ENCODE data around the gene G6PC1.
"Not testable (repeated sequence)": the region's sequence is repeated elsewhere in the genome, so short reads cannot be mapped to it uniquely, and the experiment has no call there.

Gene G6PC1

GRCh38 chr17:42904110-42904469 is 3.5 kb downstream of the G6PC1 start:
- no peak for FAIRE-seq

DNA sequence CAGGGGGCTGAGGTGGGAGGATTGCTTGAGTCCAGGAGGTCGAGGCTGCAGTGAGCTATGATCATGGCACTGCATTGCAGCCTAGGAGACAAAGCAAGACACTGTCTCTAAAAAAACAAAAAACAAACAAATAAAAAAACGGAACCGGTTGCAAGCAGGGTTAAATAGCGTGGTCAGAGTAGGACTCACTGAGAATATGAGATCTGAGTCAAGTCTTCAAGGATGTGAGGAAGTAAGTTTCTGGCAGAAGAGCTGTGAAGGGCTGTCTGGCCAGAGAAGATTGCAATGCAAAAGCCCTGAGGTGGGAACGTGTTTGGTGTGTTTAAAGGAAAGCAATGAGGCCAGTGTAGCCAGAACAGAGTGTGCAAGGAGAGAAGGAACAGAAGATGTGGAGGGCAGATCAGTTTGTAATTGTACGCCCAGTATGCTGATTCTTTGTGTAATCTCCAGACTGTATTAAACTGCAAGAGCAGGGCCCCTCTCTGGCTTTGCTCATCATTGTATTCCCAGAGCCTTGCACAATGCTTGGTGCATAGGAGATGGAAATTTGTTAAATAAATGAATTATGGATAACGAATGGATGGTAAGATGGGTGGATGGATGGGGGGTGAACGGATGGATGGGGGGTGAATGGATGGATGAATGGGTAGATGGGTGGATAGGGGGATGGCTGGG is 6.3 kb downstream of the G6PC1 start:
- no peak for FAIRE-seq

- no peak for FAIRE-seq
Measured at GRCh38 chr17:42908872-42909700, 8.5 kb downstream of the G6PC1 start.

DNA sequence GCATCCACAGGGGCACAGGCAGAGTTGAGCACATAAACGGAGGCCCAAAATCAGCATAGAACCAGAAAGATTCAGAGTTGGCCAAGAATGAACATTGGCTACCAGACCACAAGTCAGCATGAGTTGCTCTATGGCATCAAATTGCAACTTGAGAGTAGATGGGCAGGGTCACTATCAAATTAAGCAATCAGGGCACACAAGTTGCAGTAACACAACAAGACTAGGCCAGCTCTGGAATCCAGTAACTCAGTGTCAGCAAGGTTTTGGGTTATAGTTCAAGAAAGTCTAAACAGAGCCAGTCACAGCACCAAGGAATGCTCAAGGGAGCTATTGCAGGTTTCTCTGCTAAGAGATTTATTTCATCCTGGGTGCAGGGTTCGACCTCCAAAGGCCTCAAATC is 12.9 kb downstream of the G6PC1 start:
- FAIRE-seq, result no peak

- FAIRE-seq, result no peak
Measured at GRCh38 chr17:42913981-42914617, 13.5 kb downstream of the G6PC1 start.

DNA sequence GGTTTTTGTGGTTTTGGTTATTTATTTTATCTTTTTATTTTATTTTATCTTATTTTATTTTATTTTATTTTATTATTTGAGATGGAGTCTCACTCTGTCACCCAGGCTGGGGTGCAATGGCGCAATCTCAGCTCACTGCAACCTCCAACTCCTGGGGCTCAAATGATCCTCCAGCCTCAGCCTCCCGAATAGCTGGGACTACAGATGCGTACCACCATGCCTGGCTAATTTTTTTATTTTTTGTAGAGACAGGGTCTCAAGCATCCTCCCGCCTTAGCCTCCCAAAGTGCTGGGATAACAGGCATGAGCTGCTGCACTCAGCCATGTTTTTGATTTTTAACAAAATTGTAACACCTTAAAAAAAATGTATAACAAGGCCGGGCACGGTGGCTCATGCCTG is 14.7 kb downstream of the G6PC1 start:
- not testable (repeated sequence) for FAIRE-seq

DNA sequence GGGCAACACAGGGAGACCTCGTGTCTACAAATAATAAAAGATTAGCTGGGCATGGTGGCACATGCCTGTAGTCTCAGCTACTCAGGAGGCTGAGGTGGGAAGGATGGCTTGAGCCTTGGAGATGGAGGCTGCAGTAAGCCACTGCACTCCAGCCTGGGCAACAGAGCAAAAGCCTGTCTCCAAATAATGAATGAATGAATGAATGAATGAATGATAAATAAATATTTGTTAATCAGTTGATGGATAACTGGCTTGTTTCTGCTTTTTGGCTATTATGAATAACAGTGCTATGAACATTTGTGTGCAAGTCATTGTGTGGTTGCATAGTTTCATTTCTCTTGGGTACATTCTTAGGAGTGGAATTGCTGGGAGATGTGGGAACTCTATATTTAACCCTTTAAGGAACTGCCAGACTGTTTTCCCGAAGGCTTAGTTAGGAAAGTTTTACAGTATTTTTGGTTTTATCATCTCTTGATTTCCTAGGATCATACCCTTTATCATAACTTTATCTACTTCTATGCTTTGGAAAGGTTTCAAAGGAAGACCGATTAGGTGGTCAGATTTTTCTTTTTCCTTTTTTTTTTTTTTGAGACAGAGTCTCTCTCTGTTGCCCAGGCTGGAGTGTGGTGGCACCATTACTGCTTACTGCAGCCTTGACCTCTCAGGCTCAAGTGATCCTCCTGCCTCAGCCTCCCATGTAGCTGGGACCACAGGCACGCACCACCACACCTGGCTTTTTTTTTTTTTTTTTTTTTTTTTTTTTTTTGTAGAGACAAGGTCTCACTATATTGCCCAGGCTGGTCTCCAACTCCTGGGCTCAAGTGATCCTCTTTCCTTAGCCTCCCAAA is 16.0 kb downstream of the G6PC1 start:
- not testable (repeated sequence) for FAIRE-seq

DNA sequence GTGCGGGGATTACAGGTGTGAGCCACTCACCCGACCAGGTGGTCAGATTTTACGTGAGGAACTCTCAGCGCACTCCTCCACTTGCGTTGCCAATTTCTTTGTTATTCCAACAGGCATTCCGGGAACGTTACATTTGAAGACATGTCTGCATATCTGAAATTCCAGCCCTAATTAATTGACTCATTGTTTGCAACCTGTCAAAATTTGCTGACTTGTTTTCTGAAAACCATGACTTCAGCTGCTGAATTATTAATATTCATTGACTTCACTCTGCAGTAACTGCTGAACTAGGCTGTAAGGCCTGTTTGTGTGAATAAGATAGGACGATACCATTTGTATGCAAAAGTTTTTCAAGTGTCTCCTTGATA is 16.6 kb downstream of the G6PC1 start:
- no peak for FAIRE-seq

DNA sequence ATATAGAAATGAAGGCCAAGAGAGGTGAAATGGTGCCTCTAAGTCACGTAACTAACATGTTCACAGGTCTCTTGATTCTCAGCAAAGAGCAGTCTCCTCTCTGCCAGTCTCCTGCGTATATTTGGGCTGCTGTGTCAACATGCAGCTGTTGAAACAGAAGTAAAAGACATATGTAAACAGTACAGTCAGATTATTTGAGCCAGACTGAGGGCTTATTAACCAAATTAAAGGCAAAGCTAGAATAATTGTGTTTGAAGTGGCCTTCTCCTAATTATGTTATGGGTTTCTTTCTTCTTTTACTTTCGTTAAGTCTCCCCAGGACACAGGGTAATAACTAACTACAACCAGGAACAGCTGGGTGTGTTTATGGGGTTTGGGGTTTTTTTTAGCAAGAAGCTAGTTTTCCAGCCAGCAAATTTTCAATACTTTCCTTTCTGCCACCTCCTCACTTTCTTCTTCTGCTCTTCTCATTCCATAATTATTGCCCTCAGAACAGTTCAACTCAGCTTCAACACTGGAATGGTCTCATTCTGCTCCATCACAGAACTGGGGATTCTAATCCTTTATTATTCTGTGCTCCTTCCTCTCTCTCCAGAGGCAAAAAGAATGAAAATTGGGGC is 18.4 kb downstream of the G6PC1 start:
- no peak for FAIRE-seq

- not testable (repeated sequence) for FAIRE-seq
Measured at GRCh38 chr17:42919522-42920077, 19.0 kb downstream of the G6PC1 start.

DNA sequence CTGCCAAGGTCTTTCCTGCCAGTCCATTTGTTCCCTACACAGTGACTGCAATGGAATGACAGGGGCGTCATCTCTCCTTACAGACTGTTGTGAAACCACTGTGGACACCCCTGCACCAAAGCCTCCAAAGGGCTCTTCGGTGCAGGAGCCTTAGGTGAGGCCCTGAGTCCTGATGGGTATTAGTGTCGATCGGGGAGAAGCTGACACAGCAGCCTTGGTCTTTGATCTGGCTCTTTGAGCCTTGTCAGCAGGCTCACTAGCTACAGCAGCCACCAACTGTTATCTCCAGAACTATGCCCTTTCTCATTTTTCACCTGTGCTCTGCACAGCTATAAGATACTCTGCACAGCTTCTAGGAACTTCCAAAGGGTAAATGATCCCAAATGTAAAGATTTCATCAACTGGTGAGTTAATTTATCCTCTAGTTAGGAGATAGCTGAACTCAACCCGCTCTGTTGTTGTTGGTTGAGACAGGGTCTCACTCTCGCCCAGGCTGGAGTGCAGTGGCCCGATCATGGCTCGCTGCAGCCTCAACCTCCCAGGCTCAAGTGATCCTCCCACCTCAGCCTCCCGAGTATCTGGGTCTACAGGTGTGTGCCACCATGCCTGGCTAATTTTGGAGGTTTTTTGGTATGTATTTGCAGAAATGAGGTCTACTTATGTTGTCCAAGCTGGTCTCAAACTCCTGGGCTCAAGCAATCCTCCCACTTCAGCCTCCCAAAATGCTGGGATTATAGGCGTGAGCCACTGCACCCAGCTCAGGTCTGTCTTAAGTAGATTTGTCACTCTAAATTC is 19.7 kb downstream of the G6PC1 start:
- FAIRE-seq, result no peak

GRCh38 chr17:42920922-42921321 is 20.3 kb downstream of the G6PC1 start:
- FAIRE-seq, result no peak

GRCh38 chr17:42922294-42922693 is 21.7 kb downstream of the G6PC1 start:
- no peak for FAIRE-seq

DNA sequence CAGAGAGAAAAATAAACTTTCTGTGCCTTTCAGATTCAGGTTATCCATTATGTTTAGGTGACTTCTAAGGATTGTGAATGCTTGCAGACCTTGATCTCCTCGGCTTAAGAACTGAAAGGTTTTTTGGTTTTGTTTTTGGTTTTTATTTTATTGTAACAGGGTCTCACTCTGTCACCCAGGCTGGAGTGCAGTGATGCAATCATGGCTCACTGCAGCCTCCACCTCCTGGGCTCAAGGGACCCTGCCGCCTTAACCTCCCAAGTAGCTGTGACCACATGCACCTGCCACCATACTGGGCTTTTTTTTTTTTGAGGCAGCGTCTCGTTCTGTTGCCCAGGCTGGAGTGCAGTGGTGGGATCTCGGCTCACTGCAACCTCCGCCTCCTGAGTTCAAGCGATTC is 22.9 kb downstream of the G6PC1 start:
- not testable (repeated sequence) for FAIRE-seq

DNA sequence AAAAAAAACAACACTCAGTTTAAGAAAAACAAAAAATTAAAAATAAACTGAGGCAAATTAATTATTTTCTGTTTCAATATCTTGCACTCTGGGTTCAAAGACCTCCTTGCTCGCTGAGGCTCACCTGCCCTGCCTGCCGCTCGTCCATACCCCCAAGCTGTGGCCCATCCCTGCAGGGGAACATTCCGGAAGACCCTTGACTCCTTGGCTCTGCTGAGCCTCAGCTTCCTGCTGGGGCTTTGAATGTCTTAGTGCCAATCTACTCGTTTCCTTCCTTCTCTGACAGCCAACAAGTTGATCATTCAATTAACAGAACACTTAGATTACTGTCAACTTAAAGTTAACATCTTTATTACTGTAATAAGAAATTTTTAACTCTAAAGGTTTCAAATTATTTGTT is 24.3 kb downstream of the G6PC1 start:
- FAIRE-seq, result no peak

GRCh38 chr17:42928714-42929496 is 28.3 kb downstream of the G6PC1 start:
- peak; percentile 91 for FAIRE-seq

DNA sequence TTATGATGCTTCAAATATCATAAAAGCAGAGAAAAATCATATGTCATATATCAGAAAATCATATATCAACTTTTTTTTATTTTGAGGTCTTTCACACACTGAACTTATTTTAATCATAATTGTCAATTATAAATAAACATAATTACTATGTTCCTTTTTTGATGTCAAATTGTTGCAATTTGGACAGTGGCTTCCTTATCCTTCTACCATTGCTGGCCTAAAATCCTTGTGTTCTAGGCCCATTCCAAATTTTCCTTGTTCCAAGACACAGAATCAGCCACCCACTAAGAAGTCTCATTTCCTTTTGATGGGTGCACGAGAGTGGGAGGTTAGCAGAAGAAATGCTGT is 28.9 kb downstream of the G6PC1 start:
- no peak for FAIRE-seq

DNA sequence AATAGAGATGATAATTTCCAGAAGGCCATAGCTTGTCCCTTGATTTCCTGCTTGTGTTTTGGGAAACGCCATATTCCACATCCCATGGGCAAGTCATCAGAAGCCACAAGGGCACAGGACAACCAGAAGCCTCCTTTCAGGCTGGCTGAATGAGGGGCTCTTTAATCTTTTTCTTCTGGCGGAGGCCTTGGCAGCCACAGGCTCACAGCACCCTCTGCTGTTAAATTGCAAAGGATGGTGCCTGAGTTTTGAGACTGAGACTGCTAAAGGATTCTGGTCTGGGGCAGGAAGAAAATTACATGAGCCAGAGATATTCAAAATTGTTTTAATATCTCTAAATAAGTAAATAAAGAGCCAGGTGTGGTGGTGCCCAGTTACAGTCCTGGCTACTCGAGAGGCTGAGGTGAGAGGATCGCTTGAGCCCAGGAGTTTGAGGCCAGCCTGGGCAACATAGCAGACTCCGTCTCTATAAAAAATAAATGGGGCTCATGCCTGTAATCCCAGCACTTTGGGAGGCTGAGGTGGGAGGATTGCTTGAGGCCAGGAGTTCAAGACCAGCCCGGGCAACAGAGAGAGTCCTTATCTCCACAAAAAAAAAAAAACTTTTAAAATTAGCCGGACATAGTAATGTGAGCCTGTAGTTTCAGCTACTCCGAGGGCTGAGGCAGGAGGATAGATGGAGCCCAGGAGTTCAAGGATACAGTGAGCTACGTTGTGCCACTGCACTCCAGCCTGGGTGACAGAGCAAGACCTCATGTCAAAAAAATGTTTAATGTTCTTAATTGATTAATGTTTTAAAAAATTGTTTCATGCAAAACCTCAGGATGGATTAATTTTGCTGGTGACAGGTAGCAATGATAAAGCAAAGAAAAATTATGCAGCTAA is 37.4 kb downstream of the G6PC1 start:
- peak; percentile 67 for FAIRE-seq

- FAIRE-seq, result no peak
Measured at GRCh38 chr17:42944211-42944610, 43.6 kb downstream of the G6PC1 start.

GRCh38 chr17:42946812-42947211 is 46.2 kb downstream of the G6PC1 start:
- no peak for FAIRE-seq
